ENCODE results near the gene MGLL.

- TF ChIP-seq CTCF (conservative IDR thresholded peaks at IDR 0.05 in 1 of 2, IDR thresholded peaks at IDR 0.05 in 1 of 2; ENCODE audit: extremely low read depth in 1 of 2, insufficient read depth in 1 of 2, low read depth in 1 of 2, low read length in 2 of 2) (no peak), EZH2 (IDR thresholded peaks at IDR 0.05; ENCODE audit: borderline replicate concordance, low read length) (no peak)
These were observed 64.3 kb downstream of the MGLL start for GRCh38 chr3:127758013-127758412.
